ENCODE measurements around the gene MBD3L4.
"Not testable (repeated sequence)": the region's sequence is repeated elsewhere in the genome, so short reads cannot be mapped to it uniquely, and the experiment has no call there.

The MBD3L4 gene

DNA sequence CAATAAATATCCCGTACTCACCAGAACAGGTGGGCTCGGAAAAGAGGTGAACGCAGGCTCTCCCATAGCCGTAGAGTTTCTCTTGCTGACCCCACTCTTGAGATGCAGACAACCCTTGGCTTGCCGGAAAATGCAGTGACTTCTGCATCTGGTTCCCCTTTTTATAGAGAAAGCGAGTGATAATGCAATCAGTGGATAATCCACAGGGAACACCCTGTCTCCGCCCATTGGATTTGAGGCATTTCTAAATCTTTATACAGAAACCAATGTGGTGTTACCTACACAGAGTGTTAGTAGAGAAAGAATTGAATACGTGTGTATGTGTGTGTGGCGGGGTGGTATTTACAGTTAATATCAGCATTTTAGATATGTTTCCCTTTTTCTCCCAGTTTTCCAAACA is at the start of gene MBD3L4:
Gene MBD3L4, minus strand, starts transcription at position 101 of the 400 bp plus-strand sequence. Its CDS starts 35 bp downstream, at position 66.
- FAIRE-seq = not testable (repeated sequence)

DNA sequence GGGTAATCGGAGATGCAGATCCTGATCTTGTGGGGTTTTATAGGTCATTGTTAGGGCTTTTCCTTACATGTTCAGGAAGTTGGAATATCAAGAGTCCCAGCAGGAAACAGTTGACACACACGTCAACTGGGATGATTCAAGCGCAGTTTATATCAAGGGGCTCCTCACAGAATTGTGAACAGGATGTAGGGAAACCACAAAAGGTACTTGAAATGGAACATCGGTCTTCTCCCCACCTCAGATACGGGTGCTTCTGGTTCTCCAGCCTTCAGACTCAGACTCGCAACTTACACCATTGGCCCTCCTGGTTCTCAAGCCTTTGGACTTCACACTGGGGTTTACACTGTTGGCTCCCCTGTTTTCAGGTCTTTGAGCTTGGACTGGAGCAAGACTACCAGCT is 49.0 kb upstream of the MBD3L4 start:
- DNase-seq (ENCODE audit: low spot score) = no peak

More for the DNA sequence above, at the start of gene MBD3L4:
- not testable (repeated sequence) for DNase-seq (ENCODE audit: low spot score)

DNA sequence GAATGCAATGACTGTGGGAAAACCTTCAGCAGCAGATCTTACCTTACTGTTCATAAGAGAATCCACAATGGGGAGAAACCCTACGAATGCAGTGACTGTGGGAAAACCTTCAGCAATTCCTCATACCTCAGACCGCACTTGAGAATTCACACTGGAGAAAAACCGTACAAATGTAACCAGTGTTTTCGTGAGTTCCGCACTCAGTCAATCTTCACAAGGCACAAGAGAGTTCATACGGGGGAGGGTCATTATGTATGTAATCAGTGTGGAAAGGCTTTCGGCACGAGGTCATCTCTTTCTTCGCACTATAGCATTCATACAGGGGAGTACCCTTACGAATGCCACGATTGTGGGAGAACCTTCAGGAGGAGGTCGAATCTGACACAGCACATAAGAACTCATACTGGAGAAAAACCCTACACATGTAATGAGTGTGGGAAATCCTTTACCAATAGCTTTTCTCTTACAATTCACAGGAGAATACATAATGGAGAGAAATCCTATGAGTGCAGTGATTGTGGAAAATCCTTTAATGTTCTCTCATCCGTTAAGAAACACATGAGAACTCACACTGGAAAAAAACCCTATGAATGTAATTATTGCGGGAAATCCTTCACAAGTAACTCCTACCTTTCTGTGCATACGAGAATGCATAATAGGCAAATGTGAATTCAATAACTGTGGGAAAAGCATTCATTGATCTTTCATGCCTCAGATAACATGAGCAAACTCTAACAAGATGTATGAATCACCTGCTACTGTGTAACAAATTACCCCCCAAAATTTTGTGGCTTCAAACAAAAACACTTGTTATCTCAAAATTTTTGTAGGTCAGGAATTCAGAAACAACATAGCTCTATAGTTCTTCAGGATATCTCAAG is 43.3 kb upstream of the MBD3L4 start:
- FAIRE-seq = no peak
- no peak for DNase-seq (ENCODE audit: low spot score)

More for the DNA sequence above, 49.0 kb upstream of the MBD3L4 start:
- no peak for FAIRE-seq

DNA sequence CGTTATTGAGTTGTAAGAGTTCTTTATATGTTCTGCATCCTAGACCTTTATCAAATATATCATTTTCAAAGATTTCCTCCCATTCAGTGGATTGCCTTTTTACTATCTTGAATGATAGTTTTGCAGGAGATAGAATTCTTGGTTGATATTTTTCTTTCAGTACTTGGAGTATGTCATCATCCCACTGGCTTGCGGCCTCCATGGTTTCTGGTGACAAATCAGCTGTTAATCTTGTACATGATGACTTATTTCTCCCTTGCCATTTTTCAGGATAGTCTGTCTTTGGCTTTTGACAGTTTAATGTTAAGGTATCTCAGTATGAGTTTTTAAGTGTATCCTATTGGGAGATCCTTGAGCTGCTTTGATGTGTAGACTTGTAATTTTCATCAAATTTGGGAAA is 38.0 kb upstream of the MBD3L4 start:
- DNase-seq (ENCODE audit: low spot score) (no peak), FAIRE-seq (no peak)

DNA sequence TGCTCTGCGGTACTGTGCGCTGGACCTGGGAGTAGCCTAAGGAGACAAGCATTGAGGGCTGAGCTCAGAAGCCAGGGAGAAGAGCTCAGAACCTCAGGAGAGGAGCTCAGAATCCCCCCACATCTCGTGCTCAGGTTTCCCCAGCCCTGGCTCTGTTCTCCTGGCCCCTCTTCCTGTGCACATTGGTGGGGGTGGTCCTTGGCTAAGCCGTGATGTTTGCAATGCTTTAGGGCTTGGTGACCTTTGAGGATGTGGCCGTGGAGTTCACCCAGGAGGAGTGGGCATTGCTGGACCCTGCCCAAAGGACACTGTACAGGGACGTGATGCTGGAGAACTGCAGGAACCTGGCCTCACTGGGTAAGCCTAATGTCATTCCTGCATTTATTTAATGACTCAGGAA is 36.2 kb upstream of the MBD3L4 start:
- no peak for FAIRE-seq

DNA sequence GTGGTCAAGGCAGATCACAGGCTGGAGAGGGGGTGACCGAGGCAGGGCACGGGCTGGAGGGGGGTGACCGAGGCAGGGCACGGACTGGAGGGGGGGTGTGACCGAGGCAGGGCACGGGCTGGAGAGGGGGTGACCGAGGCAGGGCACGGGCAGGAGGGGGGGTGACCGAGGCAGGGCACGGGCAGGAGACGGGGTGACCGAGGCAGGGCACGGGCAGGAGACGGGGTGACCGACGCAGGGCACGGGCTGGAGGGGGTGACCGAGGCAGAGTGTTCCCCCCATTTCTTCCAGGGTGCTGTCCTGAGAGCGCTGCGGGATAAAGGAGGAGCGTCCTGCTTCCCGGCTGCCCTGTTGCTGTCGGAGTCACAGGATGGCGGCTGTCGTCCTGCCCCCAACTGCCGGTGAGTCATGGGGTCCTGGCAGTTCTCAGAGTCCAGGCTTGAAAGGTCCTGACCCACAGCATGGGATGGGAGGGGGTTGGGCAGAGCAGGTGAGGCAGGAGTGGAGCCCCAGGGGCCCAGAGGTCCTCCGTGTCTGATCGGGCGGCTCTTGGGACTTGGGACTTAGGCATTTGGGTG is 34.8 kb upstream of the MBD3L4 start:
- DNase-seq (ENCODE audit: low spot score) = no peak
- FAIRE-seq = no peak

More for the DNA sequence above, 36.2 kb upstream of the MBD3L4 start:
- DNase-seq (ENCODE audit: low spot score) = no peak

DNA sequence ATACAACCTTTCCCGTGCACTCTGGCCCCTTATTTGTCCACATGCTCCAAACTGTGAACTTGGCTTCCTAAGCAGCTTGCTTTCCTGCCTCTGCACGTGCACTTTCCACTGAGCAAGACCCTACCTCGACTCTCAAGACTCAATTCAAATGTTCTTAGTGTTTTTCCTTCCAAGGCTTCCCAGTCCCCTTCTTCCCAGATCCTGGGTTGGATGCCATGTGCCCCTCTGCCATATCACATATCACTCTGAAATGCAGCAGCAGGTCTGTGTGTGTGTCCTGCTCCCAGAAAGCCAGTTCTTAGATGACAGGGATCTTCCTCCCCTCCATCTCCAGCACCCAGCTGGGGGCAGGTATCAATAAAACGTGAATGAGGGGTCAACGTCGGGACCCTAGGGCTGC is 32.6 kb upstream of the MBD3L4 start:
- FAIRE-seq (no peak), DNase-seq (ENCODE audit: low spot score) (no peak)

DNA sequence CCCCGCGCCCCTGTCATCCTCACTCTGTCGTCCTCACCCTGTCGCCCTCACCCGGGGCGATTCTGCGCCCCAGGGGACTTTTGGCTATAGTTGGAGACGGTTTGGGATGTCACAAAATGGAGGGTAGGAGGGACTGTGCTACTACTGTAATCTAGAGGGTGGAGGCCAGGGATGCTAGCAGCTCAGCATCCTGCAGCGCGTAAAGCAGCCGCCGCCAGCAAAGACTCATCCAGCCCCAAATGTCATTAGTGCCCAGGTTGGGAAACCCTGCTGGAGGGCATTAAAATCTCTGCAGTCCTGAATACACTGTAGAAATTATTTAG is 29.9 kb upstream of the MBD3L4 start:
- FAIRE-seq (no peak), DNase-seq (ENCODE audit: low spot score) (no peak)

DNA sequence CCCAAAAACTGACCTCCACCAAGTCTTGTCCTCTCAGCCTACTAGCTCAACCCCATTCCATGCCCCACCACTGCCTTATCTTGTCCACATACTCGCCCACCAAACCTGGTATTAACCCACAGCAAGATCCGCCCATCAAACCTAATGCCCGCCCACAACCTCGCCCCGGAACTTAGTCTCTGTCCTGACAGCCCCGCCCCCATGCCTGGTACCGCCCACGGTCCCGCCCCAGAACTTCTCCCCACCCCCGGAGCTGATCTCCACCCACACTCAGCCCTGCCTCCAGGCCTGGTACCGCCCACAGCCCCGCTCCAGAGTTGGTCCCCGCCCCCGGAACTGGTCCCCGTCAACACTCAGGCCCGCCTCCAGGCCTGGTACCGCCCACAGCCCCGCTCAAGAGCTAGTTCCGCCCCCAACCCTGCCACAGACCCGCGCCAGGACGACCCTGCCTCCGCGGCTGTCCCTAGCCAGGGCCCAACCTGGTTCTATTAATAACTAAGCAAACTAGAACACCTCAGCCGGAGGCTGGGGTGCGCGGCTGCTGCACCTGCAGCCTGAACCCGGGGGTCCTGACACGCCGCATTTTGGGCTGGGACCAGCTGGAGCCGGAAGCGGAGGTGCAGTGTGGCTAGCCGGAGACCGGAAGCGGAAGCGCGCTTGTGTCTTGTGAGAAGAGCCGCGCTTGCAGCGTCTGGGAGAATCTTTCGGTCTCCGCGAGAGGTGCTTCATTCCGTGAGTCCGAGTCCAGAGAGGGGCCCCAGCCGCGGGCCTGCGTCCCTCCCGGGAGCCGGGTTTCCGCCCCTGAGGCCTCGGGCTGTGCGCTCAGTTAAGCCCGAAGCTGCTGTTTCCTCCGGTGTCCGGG is 29.3 kb upstream of the MBD3L4 start, which contains the start of gene ZNF557:
Gene ZNF557, plus strand, starts transcription at position 662 of the 862 bp plus-strand sequence. CDS start 5,372 bp downstream, outside the sequence.
- FAIRE-seq = peak; percentile 40
- peak; percentile 84 for DNase-seq (ENCODE audit: low spot score)

DNA sequence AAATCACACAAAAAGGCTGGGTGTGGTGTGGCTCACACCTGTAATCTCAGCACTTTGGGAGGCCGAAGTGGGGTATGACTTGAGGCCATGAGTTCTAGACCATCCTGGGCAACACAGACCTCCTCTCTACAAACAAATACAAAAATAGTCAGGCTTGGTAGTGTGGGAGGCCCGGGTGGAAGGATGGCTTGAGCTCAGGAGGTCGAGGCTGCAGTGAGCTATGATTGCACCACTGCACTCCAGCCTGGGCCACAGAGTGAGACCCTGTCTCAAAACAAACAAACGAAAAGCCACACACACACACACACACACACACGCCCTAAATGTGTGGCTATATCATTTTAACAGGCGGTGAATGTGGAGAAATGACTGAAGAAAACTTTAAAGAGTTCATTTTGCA is 28.6 kb upstream of the MBD3L4 start:
- FAIRE-seq = no peak
- no peak for DNase-seq (ENCODE audit: low spot score)

DNA sequence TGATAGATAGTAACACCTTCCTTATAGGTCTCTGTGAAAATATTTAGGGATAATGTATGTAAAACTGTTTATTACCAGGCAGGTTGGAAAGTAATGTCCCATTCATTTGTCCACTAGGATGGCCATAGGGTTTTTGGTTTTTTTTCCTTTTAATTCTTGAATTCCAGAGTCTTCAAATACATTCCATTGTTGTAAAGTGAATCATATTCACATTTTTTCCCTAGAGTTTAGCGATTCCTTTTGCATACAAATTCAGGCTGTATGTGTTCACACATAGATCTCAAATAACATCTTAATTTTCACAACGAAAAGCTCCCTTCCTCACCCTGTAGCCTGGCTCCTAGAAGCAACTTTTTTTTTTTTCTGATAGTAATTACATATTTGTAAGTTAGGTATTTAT is 27.7 kb upstream of the MBD3L4 start:
- FAIRE-seq (no peak), DNase-seq (ENCODE audit: low spot score) (no peak)

DNA sequence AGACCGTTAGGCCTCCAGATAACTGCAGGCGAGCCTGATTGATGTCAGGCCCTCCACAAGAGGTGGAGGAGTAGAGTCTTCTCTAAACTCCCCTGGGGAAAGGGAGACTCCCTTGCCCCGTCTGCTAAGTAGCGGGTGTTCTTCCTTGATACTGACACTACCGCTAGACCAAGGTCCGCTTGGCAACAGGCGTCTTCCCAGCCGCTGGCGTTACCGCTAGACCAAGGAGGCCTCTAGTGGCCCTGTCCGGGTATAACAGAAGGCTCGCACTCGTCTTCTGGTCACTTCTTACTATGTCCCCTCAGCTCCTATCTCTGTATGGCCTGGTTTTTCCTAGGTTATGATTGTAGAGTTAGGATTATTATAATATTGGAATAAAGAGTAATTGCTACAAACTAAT is 27.1 kb upstream of the MBD3L4 start:
- not testable (repeated sequence) for FAIRE-seq; DNase-seq (ENCODE audit: low spot score)

DNA sequence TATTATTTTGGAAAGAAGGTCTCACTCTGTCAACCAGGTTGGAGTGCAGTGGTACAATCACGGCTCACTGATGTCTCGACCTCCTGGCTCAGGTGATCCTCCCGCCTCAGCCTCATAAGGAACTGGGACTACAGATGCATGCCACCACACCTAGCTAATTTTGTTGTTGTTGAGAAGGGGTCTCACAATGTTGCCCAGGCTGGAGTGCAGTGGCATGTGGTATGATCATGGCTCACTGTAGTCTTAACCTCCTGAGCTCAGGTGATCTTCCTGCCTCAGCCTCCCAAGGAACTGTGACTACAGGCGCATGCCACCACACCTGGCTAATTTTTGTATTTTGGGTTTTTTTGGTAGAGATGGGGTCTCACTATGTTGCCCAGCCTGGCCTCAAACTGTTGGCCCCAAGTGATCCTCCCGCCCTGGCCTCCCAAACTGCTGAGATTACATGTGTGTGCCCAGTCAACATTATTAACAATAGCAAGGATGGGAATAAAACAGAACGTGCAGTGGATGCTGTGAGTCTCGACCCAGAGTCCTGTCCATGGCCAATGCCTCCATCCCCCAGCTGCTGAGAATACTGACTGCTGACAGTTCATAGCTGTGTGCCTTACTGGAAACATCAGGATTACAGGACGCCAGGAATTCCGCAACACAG is 23.9 kb upstream of the MBD3L4 start:
- DNase-seq (ENCODE audit: low spot score) (no peak), FAIRE-seq (no peak)

DNA sequence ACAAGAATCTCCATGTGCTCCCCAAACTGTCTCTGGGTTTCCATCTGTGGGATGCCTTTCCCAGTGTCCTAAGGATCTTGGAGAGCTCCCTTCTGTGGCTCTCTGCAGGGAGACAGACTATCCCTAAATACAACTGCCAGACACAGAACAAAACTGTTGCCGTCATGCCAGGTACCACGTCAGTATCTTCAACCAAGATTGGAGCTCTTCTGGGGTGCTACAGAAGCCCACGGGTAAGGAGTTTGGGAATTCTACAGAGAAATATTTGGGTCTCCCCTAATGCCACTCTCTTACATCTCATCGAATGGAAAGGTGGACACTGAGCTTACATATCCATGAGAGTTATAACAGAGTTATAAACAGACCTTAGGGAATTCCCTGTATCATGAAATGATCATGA is 23.4 kb upstream of the MBD3L4 start:
- no peak for FAIRE-seq
- no peak for DNase-seq (ENCODE audit: low spot score)

DNA sequence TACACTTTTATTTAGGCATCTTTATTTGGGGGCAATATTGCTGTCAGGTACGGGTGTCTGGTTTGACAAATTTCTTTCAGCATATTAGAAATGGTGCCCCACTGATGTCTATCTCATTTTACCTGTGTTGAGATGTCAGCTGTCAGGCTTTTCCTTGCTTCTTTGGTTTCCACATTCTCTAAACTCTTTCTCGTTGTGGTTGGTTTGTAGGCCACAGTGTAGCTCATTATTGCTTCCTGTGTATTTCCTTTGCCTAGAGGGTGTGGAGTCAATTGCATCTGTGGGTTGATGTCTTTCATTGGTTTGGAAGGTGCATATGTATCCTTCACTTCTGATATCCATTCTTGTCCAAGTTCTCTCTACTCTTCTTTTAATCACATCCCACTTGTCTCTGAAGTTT is 20.0 kb upstream of the MBD3L4 start:
- not testable (repeated sequence) for FAIRE-seq; DNase-seq (ENCODE audit: low spot score)

DNA sequence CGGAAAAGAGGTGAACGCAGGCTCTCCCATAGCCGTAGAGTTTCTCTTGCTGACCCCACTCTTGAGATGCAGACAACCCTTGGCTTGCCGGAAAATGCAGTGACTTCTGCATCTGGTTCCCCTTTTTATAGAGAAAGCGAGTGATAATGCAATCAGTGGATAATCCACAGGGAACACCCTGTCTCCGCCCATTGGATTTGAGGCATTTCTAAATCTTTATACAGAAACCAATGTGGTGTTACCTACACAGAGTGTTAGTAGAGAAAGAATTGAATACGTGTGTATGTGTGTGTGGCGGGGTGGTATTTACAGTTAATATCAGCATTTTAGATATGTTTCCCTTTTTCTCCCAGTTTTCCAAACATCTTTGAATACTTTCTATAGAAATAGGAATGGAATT is 18.6 kb upstream of the MBD3L4 start, which contains the start of gene MBD3L3:
Gene MBD3L3, minus strand, starts transcription at position 101 of the 400 bp plus-strand sequence. Its CDS starts 71 bp downstream, at position 30.
- DNase-seq (ENCODE audit: low spot score); FAIRE-seq: not testable (repeated sequence)

DNA sequence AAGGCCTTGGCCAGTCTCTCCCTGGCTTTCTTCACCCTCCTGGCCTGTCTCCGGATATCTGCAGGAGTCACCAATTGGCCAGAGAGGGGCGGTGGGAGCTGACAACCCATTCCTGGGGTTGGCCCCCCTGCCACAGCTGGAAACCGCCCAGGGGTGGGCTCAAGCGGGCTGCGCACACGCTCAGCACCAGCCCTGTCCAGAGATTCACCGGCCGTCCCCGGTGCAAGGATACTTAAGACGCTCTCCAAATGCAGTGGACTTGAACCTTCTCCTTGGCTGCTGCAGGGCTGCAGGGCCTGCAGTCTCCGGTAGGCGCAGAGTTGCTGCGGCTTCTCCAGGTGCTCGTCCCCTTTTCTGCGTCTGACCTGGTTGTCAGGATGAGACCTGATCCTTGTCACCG is 16.4 kb upstream of the MBD3L4 start:
- DNase-seq (ENCODE audit: low spot score); FAIRE-seq: not testable (repeated sequence)

DNA sequence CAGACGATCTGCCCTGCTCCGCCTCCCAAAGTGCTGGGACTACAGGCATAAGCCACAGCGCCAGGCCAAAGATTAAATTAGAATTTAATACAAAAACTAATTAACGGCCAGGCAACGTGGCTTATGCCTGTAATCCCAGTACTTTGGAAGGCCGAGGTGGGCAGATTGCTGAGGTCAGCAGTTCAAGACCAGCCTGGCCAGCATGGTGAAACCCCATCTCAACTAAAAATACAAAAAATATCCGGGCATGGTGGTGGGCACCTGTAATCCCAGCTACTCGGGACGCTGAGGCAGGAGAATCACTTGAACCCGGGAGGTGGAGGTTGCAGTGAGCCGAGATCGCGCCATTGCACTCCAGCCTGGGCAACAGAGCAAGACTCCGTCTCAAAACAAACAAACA is 15.7 kb upstream of the MBD3L4 start:
- DNase-seq (ENCODE audit: low spot score); FAIRE-seq: not testable (repeated sequence)

DNA sequence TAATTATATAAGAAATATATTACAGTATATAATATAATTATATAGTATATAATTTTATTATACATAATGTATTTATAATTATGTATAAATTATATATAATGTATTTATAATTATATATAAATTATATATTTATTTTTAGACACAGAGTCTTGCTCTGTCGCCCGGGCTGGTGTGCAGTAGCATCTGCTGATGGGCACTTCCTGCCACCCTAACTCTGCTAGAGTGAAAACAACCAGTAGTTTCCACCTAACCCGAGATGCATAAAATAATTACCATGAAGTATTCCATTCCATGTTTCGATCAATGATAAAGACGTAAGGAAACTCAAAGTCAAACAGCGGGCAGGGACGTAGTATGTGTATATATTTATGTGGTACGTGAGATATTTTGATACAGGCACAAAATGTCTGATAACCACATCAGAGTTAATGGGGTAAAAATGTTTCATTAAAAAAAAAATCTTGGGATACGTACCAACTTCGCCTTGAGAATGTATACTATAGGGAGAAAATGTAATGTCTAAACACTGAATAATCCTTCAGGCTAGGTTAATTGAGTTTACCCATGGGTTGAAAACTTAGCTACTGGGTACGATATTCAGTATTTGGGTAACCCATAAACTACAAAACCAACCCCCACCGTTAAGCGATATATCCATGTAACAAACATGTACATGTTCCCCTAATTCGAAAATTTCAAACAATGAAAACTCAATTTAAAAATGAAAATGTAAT is 14.8 kb upstream of the MBD3L4 start:
- not testable (repeated sequence) for DNase-seq (ENCODE audit: low spot score); FAIRE-seq

DNA sequence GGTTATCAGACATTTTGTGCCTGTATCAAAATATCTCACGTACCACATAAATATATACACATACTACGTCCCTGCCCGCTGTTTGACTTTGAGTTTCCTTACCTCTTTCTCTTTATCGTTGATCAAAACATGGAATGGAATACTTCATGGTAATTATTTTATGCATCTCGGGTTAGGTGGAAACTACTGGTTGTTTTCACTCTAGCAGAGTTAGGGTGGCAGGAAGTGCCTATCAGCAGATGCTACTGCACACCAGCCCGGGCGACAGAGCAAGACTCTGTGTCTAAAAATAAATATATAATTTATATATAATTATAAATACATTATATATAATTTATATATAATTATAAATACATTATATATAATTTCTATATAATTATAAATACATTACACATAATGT is 12.9 kb upstream of the MBD3L4 start:
- not testable (repeated sequence) for DNase-seq (ENCODE audit: low spot score); FAIRE-seq

Measured in RCC 7860 (cell line).